Cardiac muscle cell (in vitro differentiated cells and primary cell): ENCODE measurements around the gene HS2ST1. TPM values are rescaled to one million over a fixed set of nuclear protein-coding genes. Genes with fewer than 3 reads are reported as not detected.
"Not testable (repeated sequence)": the region's sequence is repeated elsewhere in the genome, so short reads cannot be mapped to it uniquely, and the experiment has no call there.

Source experiments
- DNase-seq, 2 donors: peaks; one replicate each; pipeline versions ENCODE4 v3.0.0 to v3.0.0-alpha.2; 2010 to 2017; ENCODE audit warnings: low read depth in 1 of 2, low spot score in 1 of 2
- H3K27ac ChIP-seq: fragments of 200-600 bp; sonication (generic); 2 replicates; pipeline ENCODE4 v1.5.1; 2016
- H3K27me3 ChIP-seq: fragments of 200-600 bp; sonication (generic); 2 replicates; pipeline ENCODE4 v1.6.0; 2016; ENCODE audit warnings: control low read depth
- H3K36me3 ChIP-seq: fragments of 200-600 bp; sonication (generic); 2 replicates; pipeline ENCODE4 v1.5.1; 2016; ENCODE audit warnings: control low read depth
- H3K4me1 ChIP-seq: fragments of 200-600 bp; sonication (generic); 2 replicates; pipeline ENCODE4 v1.8.1; 2017; ENCODE audit warnings: low read depth, mild to moderate bottlenecking, mixed run types
- H3K4me3 ChIP-seq: fragments of 200-600 bp; sonication (generic); 2 replicates; pipeline ENCODE4 v1.5.1; 2016; ENCODE audit warnings: mild to moderate bottlenecking
- H3K9me3 ChIP-seq: fragments of 200-600 bp; sonication (generic); 2 replicates; pipeline ENCODE4 v1.5.1; 2017; ENCODE audit warnings: low read depth, mild to moderate bottlenecking, control low read depth
- CTCF ChIP-seq: IDR thresholded peaks from 2 replicates; pipeline ENCODE4 v1.5.1; 2012; ENCODE audit warnings: low read depth, mild to moderate bottlenecking, low read length
- polyA plus RNA-seq: library from polyadenylated mRNA; unstranded; fragments of >200 nt; fragmentation: Nextera tagmentation; extraction: Ambion mirVana; gene quantifications from 2 replicates; pipeline ENCODE4 v1.2.1, GENCODE V29; 2016
- total RNA-seq: library from RNA; depleted of rRNA; stranded (reverse); fragments of >200 nt; gene quantifications from 2 replicates; pipeline ENCODE4 v1.2.3, GENCODE V29; 2016

Gene HS2ST1
- total and polyA plus RNA-seq, 2 experiments from 2014 or later = 13.9 to 19.0 TPM

GRCh38 chr1:86956221-86956620, 41.8 kb downstream of the HS2ST1 start:
- Histone ChIP-seq H3K27ac (no peak overlapping the region), H3K36me3 (no peaks in the 10 kb centered on the region), H3K4me3 (no peak overlapping the region), H3K27me3 (no peaks in the 10 kb centered on the region), H3K9me3 (no peaks in the 10 kb centered on the region), H3K4me1 (peaks cover 10% of the 10 kb centered on the region)
- TF ChIP-seq CTCF = no peak
- no peak for DNase-seq

- Histone ChIP-seq H3K27me3 (no peaks in the 10 kb centered on the region), H3K4me1 (peaks cover 10% of the 10 kb centered on the region), H3K27ac (no peak overlapping the region), H3K36me3 (no peaks in the 10 kb centered on the region), H3K4me3 (no peak overlapping the region), H3K9me3 (no peaks in the 10 kb centered on the region)
- TF ChIP-seq CTCF = no peak
- DNase-seq = no peak
Measured at GRCh38 chr1:86957221-86957620, 42.8 kb downstream of the HS2ST1 start.

- Histone ChIP-seq H3K27ac (no peak overlapping the region), H3K9me3 (no peaks in the 10 kb centered on the region), H3K4me1 (no peaks in the 10 kb centered on the region), H3K36me3 (no peaks in the 10 kb centered on the region), H3K4me3 (no peak overlapping the region), H3K27me3 (no peaks in the 10 kb centered on the region)
- no peak for DNase-seq
- TF ChIP-seq CTCF = no peak
Measured at GRCh38 chr1:86960548-86960947, 46.1 kb downstream of the HS2ST1 start.

GRCh38 chr1:86963841-86964240, 49.4 kb downstream of the HS2ST1 start:
- not testable (repeated sequence) for H3K36me3 ChIP-seq, H3K4me1 ChIP-seq, H3K27ac ChIP-seq, H3K9me3 ChIP-seq, H3K27me3 ChIP-seq, DNase-seq, H3K4me3 ChIP-seq

DNA sequence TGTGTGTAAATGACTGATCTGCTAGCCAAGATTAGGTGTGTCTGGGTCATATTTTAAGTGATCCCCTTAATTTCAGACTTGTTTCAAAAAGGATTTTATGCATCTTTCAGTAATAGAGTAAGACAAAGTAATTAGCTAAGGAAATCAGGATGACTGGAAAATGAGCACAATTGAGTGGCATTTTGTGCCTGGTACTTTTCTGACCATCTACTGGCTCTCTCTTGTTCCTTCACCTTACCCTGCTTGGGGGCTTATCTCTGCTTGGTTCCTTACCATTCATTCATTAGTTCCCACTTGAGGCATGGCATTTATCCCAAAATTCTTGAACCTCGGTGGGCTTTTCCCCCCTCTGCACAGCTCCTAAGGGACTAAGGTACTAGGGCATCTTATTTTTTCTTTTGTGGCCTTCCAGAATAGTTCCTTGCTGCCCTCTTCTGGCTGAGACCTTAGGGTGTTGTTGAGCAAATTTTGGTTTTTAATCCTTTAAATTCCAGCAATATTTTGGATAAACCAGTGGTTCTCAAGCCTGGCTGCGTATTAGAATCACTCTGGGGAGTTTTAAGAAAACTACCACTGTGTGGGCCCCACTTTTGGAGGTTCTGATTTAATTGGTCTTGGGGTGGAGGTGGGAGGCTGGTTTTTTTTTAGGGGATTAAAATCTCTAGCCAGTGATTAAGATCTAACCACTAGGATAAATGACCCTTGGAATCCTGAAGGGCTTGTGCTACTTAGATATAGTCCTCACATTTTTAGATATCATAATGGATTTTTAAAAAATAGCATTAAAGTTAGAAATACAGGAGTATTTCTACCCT, 50.8 kb downstream of the HS2ST1 start:
- H3K4me1 ChIP-seq = peaks cover 5% of the 10 kb centered on the region
- no peaks in the 10 kb centered on the region for H3K27me3 ChIP-seq
- no peaks in the 10 kb centered on the region for H3K36me3 ChIP-seq
- no peaks in the 10 kb centered on the region for H3K9me3 ChIP-seq
- no peak overlapping the region for H3K27ac ChIP-seq
- TF ChIP-seq CTCF = peak; percentile 72
- no peak overlapping the region for H3K4me3 ChIP-seq
- DNase-seq = peak; percentile 31 to 71

GRCh38 chr1:86965827-86966182, 51.4 kb downstream of the HS2ST1 start:
- H3K36me3 ChIP-seq = no peaks in the 10 kb centered on the region
- no peak for DNase-seq
- no peaks in the 10 kb centered on the region for H3K27me3 ChIP-seq
- H3K4me1 ChIP-seq = peaks cover 5% of the 10 kb centered on the region
- no peak overlapping the region for H3K27ac ChIP-seq
- H3K9me3 ChIP-seq = no peaks in the 10 kb centered on the region
- H3K4me3 ChIP-seq = no peak overlapping the region
- TF ChIP-seq CTCF = no peak
